HS-5 (cell line): ENCODE measurements around the gene SCAANT1.
A peak's percentile ranks its signal among the peaks of the same experiment; 100 is the strongest.

Experiments
- DNase-seq: peaks from one replicate; pipeline ENCODE4 v3.0.0-alpha.2; 2012; ENCODE audit warnings: low read depth

SCAANT1 gene

GRCh38 chr3:63900459-63900858 is 11.7 kb downstream of the SCAANT1 start:
- no peak for DNase-seq

GRCh38 chr3:63900010-63900409 is 12.2 kb downstream of the SCAANT1 start:
- no peak for DNase-seq

GRCh38 chr3:63896332-63897030 is 15.7 kb downstream of the SCAANT1 start:
- no peak for DNase-seq

- DNase-seq: no peak
Observed at GRCh38 chr3:63895422-63896189, 16.6 kb downstream of the SCAANT1 start.

- DNase-seq: no peak
Observed at GRCh38 chr3:63892773-63893352, 19.3 kb downstream of the SCAANT1 start.

- DNase-seq: no peak
Observed at GRCh38 chr3:63891518-63891917, 20.7 kb downstream of the SCAANT1 start.

- DNase-seq: no peak
Observed at GRCh38 chr3:63886858-63887257, 25.3 kb downstream of the SCAANT1 start.

GRCh38 chr3:63880653-63881052 is 31.5 kb downstream of the SCAANT1 start:
- DNase-seq: no peak

- no peak for DNase-seq
Observed at GRCh38 chr3:63878394-63879060, 33.7 kb downstream of the SCAANT1 start.

- DNase-seq: no peak
Observed at GRCh38 chr3:63877737-63878393, 34.3 kb downstream of the SCAANT1 start.

- DNase-seq: no peak
Observed at GRCh38 chr3:63876260-63876659, 35.9 kb downstream of the SCAANT1 start.

GRCh38 chr3:63875510-63875909 is 36.7 kb downstream of the SCAANT1 start:
- DNase-seq: no peak

GRCh38 chr3:63874769-63875168 is 37.4 kb downstream of the SCAANT1 start:
- no peak for DNase-seq

- peak; percentile 75 for DNase-seq
Observed at GRCh38 chr3:63872135-63872924, 39.9 kb downstream of the SCAANT1 start.

GRCh38 chr3:63870615-63871005 is 41.6 kb downstream of the SCAANT1 start:
- no peak for DNase-seq

- no peak for DNase-seq
Observed at GRCh38 chr3:63869940-63870614, 42.1 kb downstream of the SCAANT1 start.

- no peak for DNase-seq
Observed at GRCh38 chr3:63867225-63867624, 45.0 kb downstream of the SCAANT1 start.

GRCh38 chr3:63864965-63865327 is 47.2 kb downstream of the SCAANT1 start:
- DNase-seq: no peak

- DNase-seq: no peak
Observed at GRCh38 chr3:63864008-63864964, 47.9 kb downstream of the SCAANT1 start.
